Activated CD8-positive, alpha-beta memory T cell treated with anti-CD3 and anti-CD28 coated beads, Interleukin-2, amount 50 U/mL, for 48 hours (primary cell): ENCODE results near the gene CGNL1.

ENCODE experiments used
- DNase-seq: peaks from one replicate; pipeline ENCODE4 v3.0.0-alpha.2; 2020

The CGNL1 gene

DNA sequence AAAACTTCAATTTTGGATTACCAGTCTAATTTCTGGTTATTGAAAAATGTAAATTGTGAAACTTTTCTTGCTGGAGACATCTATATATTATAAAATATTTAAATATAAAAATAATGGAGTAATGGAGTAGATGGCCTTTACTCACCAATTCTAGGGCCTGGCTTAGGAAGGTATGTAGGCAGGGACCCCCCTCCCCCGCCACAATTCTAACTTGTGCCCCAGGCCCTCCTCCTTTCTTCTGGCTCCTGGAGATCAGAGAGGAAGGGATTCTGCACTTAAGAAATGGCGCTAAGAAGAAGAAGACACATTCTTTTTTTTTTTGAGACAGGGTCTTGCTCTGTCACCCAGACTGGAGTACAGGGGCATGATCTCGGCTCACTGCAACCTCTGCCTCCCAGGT lies 49.5 kb downstream of the CGNL1 start:
- DNase-seq = no peak

DNA sequence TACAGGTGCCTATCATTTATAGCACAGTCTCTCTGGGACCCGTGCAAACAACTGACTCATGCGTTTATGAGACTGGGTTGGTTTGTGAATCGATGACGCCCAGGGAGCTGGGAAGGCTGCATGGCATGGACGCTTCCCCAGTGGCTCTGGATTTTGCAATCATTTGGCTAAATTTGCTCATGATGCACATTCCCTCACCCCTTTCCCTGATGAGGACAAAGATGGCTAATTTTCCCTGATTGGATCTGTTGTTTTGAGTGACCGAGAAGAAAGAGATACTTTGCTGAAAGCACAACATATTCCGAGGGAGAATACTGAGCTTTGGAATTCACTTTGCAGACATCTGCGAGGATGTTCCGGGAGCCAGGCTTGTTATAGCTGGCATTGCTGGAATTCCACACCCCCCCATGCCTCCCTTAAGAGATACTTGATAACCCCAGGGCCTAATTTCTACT lies 51.1 kb downstream of the CGNL1 start:
- DNase-seq = no peak

DNA sequence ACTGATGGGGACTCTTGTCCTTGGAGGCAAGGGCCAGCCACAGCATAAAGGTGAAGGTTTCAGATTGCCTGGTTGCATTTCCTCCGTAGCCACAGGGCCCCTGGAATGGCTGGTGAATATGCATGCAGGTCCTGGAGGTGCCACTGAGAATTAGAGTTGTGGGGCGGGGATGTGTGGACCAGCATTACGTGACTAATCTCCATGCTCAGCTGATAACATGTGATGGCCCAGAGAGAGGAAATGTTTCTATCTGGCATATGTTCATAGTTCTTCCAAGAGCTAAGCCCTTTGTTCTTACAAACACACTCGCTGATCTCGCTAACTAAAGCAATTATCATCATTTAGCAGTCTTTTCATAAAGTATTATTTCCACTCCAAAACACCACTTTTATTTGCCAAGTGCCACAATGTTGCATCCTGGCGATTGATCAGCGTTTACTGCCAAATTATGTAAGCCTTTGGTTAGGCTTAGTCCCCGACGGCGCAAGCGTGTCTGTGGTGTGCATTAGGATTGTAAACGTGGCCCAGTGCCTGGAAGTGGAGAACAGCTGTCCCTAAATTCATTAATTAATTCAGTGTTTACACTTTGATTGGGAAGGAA lies 55.9 kb downstream of the CGNL1 start:
- no peak for DNase-seq

DNA sequence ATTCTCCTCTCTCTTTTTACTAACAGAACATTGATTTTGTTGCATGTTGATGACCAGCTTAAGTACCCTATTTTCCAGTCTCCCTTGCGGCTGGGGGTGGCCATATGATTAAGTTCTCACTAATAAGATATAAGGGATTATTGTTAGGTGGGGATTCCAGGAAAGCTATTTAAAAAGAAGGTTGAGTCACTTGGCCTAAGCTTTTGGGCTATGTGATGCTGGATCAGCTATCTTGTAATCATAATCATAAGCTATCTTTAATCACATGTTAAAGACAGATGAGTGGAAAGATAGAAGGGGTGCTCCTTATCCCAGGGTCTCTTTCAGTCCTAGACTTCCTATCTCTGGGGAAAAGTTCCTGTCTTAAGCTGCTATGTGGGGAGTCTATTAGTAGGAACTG lies 59.9 kb downstream of the CGNL1 start:
- no peak for DNase-seq

DNA sequence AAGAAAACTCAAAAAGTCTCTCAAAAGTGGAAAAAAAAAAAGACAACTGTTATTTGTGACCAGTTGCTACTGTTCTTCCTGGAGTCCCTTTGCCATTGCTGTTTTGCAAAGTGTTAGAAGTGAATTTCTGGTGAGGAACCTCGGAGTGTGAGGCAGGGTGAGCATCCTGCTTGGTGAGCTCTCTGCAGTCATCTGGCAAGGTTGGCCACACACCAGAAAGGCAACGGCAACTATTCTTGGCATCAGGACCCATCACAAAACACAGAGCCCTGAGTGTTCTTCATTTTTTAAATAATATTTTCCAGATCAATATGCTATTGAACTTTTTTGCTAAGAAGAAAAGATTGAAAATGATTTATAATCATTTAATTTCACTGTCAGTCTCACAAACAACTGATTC lies 60.7 kb downstream of the CGNL1 start:
- DNase-seq = no peak

DNA sequence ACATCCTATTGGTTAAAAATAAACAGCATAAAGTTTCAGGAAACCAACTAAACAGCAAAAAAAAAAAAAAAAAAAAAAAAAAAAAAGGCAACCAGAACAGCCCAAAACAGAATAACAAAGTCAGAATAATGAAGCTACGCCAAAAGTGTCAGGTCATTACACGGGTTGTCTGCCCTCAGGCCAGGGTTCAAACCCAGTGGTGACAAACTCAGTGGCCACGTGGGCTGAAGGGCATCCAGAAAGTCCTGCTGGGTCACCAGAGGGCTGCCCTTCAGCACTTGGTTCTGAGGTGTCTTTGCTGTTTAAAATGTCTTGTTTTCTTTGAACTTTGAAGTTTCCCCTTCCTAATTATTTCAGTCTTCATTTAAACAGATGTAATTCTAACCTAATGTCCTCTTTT lies 61.3 kb downstream of the CGNL1 start:
- no peak for DNase-seq

DNA sequence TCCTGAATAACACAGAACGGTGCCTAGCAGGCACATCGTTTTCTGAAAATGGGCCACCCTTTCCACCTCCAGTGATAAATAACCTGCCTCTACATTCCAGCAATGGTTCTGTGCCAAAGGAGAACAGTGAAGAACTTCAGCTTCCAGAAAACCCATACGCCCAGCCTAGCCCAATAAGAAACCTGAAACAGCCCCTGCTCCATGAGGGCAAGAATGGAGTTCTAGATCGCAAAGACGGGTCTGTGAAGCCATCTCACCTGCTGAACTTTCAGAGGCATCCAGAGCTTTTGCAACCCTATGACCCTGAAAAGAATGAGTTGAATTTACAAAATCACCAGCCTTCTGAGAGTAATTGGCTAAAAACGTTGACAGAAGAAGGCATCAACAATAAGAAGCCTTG lies 61.9 kb downstream of the CGNL1 start:
- no peak for DNase-seq

DNA sequence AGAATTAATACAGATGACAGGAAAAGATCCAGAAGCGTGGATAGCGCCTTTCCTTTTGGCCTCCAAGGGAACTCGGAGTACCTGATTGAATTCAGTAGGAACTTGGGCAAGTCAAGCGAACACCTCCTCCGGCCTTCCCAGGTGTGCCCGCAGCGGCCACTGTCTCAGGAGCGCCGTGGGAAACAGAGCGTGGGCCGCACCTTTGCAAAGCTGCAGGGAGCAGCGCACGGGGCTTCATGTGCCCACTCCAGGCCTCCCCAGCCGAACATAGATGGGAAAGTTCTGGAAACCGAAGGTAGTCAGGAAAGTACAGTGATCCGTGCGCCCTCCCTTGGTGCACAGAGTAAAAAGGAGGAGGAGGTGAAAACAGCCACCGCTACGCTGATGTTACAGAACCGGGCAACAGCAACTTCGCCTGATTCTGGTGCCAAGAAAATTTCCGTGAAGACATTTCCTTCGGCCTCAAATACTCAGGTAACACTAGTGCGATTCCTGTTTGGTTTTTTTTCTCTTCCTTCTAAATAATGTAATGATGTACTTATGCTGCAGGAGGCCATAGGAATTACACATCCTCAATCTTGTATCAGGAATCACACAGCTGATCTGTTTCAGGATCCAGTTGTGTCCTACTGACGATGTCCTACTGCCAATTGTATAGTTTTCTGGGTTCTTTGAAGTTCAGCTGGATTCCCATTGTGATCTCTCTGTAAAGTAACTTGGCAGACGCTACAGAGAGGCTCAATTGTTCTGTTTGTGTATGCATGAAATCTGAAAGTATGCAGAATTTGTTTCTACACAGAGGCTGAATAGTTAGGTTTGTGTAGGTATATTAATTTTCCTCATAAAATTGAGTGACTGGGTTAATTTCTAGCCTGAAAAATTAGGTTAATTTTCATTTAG lies 63.1 kb downstream of the CGNL1 start:
- no peak for DNase-seq

DNA sequence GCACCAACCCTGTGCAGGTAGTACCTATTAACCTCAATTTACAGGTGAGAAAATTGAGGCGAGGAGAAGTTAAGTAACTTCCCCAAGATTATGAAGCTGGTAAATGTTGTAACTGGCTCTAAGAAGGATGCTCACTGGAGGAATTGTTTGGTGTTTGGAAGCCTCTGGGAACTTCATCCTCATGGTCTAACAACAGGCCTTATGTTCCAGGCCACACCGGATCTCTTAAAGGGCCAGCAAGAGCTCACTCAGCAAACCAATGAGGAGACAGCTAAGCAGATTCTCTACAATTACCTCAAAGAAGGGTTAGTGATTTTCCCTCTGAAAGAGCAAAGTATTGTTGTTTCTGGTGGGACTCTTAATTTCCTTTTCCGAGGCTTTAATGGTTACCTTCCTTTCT lies 63.9 kb downstream of the CGNL1 start:
- no peak for DNase-seq

DNA sequence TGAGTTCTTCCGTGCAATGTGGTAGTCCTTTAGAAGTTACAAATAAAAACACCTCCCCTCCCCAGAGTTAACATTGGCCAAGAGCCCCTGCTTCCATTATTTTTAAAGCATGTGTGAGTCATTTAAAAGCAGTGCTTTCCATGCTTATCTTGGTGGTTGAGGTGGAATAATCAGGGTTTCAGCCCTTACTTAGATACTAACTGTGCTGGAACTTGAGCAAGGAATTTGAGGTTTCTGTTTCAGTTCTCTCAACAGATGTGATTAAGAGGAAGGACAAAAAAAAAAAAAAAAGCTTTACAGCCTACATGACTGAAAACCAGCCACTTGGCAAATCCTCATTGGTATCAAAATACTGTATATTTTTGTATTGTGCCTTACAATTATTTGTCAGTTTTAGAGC lies 64.5 kb downstream of the CGNL1 start:
- no peak for DNase-seq

DNA sequence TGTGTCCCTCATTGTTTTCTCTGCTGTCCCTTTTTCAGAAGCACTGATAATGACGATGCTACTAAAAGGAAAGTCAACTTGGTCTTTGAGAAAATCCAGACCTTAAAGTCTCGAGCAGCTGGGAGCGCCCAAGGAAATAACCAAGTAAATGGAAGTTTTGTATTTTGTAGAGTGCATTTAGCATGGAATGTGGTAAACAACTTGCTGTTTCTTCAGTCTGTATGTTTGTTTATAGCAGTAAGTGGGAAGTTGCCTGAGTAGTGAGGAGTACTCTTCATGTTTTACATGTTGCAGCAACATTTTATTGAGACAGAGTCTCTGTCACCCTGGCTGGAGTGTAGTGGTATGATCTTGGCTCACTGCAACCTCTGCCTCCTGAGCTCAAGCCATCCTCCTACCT lies 66.0 kb downstream of the CGNL1 start:
- DNase-seq = no peak

DNA sequence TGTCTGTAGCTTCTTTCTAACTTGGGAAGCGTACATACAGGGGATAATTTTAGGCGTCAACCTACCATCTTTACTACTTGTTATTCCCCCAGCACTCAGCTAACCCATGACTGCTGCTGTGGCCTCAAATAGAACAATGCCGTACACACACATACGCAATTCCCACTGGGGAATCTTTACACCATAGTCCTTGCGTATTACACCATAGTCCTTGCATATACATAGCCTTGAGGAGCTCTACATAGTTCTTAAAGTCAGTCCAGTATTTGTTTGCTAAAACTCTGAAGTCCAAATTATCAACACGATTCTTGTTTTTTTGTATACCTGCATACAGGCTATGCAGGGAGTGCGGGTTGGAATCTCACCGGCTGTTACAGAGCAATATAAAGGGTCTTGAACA lies 67.2 kb downstream of the CGNL1 start:
- DNase-seq = no peak

DNA sequence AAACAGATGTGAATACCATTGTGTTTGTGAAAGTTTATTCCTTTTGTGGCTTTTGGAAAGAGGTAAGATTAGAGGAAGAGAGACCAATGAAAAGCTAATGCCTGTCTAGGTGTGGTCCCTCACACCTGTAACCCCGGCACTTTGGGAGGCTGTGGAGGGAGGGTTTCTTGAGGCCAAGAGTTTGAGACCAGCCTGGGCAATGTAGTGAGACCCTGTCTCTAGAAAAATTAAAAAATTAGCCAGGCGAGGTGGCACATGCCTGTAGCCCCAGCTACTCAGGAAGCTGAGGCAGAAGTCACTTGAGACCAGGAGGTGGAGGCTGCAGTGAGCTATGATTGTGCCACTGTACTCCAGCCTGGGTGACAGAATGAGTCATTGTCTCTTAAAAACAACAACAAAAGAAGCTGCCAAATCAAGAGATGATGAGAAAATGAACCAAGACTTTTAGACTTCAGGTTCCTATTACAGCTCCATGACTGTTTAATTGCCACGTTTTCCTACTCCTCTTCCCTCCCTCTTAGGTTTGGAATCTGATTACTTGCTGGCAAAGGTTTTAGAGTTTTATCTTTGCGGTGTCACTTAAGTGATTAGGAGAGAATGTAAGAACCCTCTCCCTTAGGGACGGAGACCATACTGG lies 68.7 kb downstream of the CGNL1 start:
- no peak for DNase-seq

DNA sequence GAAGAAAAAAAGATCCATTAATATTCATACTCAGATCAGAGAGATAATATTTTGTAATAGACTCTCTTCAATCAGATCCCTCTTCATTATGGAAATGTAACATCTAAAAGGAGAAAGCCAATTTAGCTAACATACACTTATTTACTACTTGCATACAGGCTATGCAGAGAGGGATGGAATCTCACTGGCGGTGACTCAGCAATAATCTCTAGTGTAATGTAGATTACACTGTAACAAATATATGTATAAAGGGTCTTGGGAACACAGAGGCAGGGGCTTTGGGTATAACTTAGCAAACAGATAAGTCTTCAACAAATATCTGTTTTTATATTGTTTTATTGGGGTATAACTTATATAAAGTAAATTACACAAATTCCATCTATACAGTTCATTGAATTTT lies 69.6 kb downstream of the CGNL1 start:
- DNase-seq = no peak

DNA sequence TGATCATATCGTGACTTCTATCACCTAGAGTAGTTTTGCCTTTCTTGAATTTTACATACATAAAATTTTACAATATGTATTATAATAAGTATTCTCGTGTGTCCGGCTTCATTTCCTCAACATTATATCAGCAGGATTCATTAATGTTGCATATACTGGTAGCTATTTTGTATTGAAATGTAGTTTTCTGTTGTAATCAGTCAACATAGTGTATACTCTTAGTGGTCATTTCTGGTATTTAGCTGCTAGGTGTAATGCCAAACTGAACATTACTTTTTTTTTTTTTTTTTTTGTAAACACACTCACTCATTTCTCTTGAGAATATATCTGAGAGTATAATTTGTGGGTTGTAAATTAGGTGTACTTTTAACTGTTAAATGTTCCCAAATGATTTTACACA lies 70.1 kb downstream of the CGNL1 start:
- no peak for DNase-seq

DNA sequence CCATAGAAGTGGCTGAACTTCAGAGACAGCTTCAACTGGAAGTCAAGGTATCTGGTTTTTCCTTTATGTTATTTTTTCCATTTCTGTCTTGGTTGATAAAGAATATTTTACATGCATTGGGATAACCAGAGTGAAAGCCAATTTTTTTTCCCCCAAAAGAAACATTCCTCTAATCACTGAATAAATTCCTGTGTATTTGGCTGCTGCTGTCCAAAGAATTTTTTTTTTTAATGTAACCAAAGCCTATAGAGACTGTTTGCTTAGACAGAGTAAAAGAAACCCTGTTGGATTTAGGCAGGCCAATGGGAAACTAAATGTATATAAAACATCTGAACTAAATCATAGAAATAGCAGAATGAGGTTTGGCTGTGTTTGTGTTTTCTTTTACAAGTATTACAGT lies 75.2 kb downstream of the CGNL1 start:
- DNase-seq = no peak

DNA sequence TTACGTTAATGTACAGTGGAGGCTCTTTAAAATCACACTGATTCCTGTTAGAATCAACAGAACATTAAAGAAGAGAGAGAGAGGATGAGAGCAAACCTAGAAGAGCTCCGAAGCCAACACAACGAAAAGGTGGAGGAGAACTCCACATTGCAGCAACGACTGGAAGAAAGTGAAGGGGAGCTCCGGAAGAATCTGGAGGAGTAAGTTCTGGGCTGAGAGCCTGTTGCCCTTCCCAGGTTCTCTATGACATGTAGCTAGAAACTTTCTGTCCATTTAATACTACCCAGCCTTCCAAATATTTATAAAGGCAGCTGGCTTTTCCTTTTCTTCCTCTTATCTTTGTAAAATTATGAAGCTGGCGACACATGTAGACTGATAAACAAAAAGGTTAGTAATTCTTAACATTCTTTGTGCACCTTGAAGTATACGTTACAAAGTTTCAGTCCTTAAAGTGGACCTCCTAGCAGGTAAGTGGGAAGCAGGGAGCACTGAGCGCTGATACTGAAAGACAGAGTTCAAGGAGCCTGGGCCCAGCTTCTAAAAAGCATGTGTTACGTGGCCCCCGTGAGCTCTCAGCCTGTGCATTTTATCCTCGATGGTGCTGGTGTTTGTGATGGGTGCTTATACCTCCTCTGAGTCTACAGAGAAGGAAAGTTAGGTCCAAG lies 75.9 kb downstream of the CGNL1 start:
- DNase-seq = no peak

DNA sequence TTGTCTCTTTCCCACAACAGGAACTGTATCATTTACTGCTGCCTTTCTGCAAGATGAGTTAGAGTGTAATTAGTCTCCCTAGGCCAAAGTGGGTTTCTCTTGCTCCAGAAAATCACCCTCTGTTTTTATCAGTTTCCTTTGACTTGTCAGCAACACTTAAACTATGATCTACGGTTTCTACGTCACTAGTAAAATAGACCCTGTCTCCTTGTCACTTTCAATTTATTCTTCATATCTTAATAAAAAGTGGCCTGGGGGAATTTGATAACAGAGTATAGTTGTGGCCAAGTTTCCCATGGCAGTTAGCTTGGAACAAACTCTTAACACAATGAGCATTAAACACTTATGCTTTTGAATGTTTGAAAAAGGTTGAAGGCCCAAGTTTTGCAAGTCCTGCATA lies 79.6 kb downstream of the CGNL1 start:
- no peak for DNase-seq

DNA sequence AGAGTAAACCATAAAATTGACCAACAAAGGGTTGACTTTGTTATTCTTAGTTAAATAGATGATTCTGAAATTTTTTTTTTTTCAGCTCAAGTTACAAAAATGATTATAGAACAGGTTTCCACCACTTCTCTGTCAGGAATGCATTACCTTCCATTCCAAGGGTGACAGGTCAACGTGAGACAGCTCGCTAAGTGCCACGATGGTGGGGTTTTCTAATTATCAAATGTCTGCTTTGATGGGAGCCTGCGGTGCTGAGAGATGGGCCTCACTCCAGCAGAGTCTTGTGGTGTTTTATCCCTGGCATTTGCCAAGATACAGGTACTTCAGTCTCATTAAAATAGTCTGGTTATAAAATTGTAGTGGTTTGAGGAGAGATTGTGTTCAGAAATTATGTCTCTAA lies 80.3 kb downstream of the CGNL1 start:
- no peak for DNase-seq

DNA sequence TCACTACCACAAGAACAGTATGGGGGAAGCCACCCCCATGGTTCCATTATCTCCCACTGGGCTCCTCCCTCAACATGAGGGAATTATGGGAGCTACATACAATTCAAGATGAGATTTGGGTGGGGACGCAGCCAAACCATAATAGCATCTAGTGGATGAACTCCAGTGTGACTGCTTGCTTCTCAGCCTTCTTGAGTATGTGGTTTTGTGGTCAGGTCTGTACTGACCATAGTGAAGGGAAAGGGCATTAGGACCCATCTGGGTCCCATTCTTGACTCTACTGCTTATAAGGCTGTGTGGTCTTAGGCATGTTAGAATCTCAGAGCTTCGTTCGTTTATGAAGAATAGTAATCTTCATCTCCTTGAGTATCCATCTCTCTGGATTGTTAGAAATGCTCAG lies 81.4 kb downstream of the CGNL1 start:
- no peak for DNase-seq

DNA sequence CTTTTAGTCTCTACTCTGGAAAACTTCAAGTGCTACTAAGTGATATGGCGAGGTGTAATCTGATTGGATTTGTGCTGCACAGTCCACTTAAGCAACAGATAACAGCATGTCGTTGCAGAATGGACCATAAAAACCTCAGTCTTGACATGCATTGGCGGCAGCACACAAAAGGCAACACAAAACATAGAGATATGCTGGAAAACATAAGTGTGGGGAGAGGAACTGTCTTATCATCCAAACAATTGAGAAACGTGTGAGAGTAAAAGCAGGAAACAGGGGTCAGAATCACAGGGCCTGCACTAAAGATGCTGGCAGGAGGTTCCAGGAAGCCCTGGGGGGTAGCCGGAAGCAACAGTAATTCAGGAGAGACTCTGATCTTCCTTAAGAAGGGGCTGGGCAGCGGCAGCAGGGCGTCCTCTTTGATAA lies 82.1 kb downstream of the CGNL1 start:
- no peak for DNase-seq

DNA sequence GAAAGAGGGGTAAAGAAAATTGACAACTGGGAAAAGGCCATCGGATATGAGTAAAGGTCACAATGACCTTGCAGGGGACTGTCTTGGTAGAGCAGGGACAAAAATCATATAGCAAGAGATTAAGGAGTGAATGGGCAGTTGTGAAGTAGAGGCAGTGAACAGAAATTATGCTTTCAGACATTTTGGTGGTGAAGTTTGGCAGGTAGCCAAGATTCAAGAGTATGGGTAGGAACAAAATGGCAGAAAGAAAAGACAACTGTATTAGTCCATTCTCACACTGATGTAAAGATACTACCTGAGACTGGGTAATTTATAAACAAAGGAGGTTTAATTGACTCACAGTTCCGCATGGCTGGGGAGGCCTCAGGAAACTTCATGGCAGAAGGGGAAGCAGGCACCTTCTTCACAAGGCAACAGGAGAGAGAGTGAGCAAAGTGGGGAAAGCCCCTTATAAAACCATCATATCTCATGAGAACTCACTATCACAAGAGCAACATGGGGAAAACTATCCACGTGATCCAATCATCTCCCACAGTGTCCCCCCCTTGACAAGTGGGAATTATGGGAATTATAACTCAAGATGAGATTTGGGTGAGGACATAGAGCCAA lies 84.0 kb downstream of the CGNL1 start:
- DNase-seq = no peak

DNA sequence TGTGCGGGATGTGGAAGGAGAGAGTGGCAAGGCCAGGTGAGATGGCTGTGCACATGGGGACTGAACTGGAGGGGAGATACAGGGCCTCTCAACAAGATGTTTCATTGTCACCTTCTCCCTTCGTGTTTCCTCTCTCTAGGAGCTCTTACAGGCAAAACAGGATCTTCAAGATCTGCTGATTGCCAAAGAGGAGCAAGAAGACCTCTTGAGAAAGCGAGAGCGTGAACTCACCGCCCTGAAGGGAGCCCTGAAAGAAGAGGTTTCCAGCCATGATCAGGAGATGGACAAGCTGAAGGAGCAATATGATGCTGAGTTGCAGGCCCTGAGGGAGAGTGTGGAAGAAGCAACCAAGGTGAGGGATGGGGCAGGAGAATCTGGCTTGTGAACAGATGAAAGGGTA lies 85.2 kb downstream of the CGNL1 start:
- no peak for DNase-seq
